ENCODE data around the gene IBTK.
"Not testable (repeated sequence)": the region's sequence is repeated elsewhere in the genome, so short reads cannot be mapped to it uniquely, and the experiment has no call there.

IBTK gene, protein sequence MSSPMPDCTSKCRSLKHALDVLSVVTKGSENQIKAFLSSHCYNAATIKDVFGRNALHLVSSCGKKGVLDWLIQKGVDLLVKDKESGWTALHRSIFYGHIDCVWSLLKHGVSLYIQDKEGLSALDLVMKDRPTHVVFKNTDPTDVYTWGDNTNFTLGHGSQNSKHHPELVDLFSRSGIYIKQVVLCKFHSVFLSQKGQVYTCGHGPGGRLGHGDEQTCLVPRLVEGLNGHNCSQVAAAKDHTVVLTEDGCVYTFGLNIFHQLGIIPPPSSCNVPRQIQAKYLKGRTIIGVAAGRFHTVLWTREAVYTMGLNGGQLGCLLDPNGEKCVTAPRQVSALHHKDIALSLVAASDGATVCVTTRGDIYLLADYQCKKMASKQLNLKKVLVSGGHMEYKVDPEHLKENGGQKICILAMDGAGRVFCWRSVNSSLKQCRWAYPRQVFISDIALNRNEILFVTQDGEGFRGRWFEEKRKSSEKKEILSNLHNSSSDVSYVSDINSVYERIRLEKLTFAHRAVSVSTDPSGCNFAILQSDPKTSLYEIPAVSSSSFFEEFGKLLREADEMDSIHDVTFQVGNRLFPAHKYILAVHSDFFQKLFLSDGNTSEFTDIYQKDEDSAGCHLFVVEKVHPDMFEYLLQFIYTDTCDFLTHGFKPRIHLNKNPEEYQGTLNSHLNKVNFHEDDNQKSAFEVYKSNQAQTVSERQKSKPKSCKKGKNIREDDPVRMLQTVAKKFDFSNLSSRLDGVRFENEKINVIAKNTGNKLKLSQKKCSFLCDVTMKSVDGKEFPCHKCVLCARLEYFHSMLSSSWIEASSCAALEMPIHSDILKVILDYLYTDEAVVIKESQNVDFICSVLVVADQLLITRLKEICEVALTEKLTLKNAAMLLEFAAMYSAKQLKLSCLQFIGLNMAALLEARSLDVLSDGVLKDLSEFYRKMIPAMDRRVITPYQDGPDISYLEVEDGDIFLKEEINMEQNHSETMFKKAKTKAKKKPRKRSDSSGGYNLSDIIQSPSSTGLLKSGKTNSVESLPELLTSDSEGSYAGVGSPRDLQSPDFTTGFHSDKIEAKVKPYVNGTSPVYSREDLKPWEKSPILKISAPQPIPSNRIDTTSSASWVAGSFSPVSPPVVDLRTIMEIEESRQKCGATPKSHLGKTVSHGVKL (N-terminal part only)

DNA sequence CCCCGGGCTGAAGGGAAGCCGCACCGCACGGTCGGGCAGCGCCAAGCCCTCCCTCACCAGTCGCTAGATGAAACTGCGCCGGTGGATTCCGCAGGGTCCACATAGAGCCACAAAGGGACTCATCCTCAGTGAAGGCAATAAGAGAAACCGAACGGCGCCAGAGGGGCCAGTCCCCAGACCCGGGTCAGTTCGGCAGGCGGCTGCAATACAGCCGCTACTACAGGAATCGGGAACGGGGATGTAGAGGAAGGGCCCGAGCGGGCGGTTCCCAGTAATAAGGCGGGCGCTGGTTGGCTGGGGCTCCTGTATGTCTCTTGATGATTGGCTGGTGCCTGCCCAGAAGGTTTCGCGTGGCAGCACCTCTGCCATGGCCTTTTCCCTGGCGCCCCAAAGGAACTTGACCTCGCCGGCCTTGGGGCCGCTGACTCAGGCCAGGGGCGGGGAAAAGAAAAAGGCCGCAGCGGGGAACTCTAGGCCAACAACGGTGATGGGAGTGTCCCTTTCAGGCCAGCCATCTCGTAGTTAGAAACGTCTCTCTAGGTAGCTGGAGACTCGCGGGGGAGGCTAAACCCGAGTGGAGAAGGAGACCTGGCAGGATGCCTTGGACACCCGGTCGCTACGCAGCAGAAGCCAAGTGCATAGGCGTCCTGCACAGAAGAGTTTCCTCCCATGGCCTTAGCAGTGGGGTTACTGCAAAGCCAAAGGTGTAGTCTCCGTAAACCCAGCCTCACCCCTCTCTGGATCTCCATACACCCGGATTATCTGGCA is at the start of gene IBTK:
TSS of gene IBTK (minus strand) at position 240 of the 768 bp plus-strand sequence. CDS start 7,258 bp downstream, outside the sequence.
- peak; percentile 79 for DNase-seq

DNA sequence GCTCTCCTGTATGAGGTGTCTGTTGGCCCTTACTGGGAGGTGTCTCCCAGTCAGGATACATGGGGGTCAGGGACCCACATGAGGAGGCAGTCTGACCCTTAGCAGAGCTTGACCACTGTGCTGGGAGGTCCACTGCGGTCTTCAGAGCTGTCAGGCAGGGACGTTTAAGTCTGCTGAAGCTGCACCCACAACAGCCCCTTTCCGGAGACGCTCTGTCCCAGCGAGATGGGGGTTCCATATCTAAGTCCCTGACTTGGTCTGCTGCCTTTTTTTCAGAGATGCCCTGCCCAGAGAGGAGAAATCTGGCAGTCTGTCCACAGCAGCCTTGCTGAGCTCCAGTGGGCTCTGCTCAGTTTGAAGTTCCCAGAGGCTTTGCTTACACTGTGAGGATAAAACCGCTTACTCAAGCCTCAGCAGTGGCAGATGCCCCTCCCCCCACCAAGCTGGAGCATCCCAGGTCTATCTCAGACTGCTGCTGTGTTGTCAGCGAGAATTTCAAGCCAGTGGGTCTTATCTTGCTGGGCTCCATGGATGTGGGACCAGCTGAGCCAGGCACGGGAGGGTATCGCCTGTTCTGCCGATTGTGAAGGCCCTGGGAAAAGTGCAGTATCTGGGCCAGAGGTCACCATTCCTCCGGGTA is 36.3 kb upstream of the IBTK start:
- no peak for DNase-seq

DNA sequence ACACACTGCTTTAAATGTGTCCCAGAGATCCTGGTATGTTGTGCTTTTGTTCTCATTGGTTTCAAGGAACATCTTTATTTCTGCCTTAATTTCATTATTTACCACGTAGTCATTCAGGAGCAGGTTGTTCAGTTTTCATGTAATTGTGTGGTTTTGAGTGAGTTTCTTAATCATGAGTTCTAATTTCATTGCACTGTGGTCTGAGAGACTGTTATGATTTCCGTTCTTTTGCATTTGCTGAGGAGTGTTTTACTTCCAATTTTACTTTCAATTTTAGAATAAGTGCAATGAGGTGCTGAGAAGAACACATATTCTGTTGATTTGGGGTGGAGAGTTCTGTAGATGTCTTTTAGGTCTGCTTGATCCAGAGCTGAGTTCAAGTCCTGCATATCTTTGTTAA is 34.0 kb upstream of the IBTK start:
- not testable (repeated sequence) for DNase-seq

DNA sequence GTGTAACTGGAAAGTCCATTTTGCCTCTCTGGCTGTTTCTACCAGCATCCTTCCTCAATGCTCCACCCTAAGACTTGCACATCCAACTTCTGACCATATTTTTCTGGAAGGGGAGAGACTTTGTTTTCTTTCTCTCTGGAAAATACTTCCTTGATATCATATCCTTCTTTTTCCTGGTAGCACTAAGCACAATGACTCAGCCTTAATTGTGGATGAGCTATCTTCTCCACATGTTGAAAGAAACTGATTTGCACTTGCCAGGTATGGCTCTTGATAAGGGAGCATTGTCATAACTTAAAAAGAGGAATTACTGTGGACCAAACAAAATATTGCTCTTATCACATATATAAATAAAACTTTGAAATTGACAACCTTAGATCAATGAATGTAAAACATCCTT is 30.1 kb upstream of the IBTK start:
- no peak for DNase-seq

DNA sequence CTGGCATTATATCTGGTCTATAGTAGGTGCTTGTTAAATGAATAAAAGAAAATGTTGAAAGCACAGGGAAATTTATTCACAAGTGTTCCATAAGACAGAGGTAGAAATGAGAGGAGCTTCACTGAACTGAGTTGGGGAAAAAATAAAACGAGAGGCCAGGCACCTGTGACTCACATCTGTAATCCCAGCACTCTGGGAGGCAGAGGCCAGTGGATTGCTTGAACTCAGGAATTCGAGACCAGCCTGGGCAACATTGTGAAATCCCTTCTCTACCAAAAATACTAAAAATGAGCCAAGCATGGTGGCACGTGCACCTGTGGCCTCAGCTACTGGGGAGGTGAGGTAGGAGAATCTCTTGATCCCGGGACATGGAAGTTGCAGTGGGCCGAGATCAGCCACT is 28.1 kb upstream of the IBTK start:
- DNase-seq, result no peak

DNA sequence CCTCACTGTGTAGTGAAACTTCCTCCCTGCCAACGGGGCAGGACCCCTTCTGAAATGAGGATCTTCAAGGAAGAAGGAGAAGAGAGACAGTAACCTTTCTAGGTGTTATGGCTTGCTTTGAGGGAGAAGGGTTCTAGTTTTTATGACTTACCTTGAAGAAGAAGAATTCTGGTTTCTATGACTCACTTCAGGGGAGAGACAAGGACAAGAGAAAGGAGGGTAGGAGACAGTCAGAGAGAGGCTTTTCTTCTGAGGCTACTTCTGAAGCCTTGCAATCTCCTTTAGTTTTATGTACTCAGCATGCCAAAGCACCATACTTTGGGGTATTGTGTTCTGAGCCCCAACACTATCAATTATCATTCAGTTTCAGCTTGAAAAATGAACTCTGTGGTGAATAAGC is 25.8 kb upstream of the IBTK start:
- DNase-seq, result no peak

DNA sequence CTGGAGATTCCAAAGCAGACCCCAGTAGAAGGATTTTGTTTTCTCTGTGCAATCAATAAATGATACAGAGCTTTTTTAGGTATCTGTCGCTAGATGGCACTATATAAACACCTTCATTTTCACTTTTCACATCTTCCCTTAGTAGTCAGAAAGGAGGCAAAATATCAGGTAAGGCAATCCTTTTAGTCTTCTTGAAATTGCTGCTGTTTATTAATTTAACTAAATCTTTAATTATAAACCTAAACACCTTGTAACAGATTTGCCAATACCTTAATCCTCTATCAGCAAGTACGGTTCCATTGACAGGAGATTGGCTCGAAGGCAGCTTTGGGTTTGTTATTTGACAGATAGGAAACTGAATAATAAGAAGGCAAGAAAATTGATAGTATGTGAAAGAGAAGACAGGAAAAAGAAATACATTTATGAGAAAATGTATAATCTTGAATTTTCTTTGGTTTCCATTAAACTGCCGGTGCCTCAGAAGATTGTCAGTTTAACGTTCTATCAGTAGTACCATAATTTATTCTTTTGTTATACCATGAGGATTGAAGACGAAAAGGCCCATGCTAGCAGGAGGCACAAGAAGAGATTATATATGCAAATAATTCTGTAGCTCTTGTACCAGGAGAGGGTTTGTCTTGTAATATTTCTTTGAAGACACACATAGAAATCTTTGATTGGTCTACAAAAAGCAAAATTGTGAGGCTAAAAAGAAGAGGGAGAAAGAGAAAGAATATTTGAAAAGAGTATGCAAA is 23.5 kb upstream of the IBTK start:
- DNase-seq, result peak; percentile 30

DNA sequence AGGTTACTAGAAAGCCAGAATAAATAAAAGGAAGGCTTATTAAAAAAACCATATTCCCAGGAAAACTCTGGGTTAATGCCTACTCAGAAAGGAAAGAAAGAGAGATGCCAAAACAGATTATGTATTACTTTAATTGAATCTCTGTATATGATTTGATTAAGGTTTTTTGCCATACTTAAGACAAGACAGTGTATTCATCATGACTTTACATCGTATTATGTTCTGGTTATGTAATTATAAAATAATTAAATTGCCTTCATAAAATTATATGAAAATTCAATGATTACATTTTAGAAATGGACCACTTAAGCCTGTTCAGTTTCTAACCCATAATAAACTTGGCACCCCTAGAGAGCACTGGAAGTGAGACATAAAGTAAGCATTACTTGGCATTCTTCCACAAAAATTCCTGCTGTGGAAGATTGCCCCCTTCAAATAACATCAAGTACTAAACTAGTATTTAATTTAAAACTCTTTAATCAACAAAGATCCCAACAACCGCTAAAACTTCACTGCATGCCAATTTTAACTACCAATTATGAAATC is 20.8 kb upstream of the IBTK start:
- no peak for DNase-seq

DNA sequence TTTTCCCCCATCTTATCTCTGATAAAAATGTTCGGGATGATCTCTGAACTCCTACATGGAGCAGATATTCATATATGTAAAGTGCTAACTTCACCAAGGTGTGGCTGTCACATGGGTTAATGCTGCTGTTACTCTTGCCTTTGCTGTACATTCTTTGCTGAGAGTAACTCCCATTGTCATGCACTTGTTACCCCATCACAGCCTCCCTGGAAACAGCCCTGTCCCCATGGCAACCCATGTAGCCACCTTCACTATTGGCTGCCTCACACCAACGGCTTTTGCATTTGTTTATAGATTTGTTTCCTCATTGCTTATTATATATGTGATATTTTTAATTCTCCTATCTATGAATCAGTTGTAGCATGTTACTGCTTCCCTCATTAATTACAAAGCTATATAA is 17.3 kb upstream of the IBTK start:
- no peak for DNase-seq

DNA sequence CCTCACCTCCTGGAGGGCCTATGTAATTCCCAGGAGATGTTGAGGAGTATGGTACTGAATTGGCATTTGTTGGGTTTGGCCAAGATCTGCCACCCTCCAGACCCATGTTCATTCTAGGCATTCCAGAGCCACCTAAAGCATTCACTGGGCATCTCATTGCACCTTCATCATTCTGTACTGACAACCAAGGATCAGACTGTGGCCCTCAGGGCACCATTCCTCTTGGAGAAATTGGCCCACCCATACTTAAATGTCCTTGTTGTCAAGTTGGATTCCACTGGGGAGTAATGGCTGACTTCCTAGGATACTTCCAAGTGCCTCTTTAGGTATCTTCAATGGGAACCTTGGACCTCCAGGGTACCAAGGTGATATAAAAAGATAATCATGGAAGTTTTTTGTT is 16.8 kb upstream of the IBTK start:
- no peak for DNase-seq

DNA sequence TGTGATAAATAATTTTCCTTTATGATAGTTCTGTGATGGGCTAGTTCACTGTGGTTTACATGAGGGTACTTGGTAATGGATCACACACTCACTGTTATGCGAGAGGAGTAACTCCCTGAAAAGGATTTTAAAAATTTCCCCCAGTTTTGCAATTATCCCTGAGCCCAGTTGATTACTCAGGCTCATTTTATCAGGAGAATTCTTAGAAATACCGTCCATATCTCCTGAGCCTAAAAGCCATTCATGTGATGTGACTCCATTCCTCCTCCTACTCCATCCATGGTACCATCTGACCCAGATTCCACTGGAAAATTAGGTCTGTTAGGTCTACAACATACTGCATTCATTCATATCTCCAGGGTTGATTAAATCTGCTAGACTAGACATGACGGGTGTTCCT is 16.4 kb upstream of the IBTK start:
- DNase-seq, result no peak

DNA sequence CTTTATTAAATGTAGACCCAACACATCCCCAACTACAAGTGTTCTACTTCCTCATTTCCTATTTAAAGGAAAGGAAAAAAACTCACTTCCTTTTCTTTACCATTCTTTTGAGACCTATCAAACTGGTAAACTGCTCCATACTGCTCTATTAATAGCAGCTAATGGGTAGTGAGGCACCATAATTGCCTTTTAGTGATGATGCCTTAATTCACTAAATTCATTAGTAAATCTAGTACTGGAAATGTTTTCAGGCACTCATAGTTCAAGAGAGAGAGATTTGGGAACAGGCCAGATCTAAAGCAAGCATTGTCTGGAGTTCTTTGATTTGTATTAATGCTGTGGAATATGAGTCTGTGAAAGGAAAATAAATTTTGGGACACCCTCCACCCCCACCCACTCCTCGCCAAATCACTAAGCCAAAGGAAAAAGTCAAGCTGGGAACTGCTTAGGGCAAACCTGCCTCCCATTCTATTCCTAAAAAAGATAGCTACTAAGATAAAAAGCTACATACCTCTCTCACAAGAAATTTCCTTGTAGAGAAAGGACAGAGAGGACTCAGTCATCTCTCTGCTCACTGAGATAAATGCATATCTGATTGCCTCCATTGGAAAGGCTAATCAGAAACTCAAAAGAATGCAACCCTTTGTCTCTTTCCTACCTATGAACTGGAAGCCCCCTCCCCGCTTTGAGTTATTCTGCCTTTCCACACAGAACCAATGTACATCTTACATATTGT is 13.6 kb upstream of the IBTK start:
- no peak for DNase-seq

DNA sequence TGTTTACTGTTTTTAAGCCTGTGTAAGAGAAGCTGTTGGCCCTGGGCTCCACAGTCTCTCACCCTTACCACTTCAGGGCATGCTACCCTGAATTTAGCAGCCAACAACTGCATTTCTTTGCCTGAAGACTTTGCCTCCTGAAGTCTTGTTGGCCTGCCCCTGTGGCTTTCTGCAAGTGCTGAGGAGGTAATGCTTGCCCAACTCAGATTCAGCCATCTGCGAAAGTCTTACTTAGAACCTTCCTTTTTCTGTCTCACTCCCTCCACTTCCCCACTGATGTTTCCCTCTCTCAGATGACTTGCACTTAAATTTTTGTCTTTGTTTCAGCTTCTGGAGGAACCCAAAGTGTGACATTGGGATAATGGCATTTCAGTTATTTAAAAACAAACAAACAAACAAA is 11.8 kb upstream of the IBTK start:
- DNase-seq, result no peak

DNA sequence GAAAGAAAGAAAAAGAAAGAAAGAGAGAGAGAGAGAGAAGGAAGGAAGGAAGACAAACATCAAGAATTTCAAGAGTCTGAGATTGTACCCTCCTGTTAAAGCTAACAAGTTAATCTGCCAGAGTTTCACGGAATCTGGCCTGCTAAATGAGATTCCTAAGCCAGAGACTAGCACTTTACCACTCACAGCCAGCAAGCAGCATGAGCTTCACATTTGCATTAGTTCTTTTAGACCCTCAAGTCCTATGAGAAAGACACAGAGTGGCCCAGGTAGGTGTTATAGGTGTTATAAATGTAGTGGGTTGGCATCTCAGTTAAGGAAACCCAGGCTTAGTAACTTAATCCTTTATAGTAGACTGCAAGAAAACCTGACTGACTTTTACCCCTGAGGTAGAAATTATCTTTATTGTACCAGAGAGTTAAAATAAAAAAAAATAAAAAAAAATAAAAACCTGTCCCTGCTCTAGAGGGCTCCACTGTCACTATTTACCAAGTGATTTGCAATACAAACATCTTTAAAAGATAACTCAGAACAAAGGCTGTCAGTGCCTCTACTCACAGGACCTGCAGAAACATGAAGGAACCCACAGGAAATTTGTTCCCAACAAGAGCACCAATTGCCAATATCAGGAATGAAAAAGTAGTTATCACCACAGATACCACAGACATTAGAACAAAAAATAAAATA is 9.7 kb upstream of the IBTK start:
- DNase-seq, result no peak

DNA sequence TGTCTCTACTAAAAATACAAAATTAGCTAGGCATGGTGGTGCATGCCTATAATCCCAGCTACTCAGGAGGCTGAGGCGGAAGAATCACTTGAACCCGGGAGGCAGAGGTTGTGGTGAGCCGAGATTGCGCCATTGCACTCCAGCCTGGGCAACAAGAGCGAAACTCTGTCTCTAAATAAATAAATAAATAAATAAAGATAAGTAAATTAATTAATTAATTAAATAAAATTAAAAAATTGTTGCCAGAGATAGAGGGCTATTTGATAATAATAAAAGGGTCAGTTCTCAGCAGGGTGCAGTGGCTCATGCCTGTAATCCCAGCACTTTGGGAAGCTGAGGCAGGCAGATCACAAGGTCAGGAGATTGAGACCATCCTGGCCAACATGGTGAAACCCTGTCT is 7.2 kb upstream of the IBTK start:
- not testable (repeated sequence) for DNase-seq

DNA sequence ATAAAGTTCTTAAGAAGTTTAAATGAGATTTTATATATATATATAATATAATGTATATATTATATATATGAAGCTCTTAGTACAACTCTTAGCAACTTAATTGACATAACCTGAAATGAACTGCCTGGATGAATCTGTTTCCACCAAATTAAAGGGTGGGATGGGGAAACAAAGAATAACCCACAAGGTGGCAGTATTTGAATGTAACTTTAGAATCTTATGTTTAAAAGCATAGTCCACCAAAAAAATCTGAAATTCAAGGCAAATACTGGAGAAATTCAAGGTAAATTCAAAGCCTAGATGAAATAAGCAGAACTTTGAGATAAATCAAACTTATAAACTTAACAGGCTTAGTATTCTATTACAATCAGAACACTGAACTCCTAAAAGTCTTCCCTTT is 4.4 kb upstream of the IBTK start:
- peak; percentile 36 for DNase-seq

DNA sequence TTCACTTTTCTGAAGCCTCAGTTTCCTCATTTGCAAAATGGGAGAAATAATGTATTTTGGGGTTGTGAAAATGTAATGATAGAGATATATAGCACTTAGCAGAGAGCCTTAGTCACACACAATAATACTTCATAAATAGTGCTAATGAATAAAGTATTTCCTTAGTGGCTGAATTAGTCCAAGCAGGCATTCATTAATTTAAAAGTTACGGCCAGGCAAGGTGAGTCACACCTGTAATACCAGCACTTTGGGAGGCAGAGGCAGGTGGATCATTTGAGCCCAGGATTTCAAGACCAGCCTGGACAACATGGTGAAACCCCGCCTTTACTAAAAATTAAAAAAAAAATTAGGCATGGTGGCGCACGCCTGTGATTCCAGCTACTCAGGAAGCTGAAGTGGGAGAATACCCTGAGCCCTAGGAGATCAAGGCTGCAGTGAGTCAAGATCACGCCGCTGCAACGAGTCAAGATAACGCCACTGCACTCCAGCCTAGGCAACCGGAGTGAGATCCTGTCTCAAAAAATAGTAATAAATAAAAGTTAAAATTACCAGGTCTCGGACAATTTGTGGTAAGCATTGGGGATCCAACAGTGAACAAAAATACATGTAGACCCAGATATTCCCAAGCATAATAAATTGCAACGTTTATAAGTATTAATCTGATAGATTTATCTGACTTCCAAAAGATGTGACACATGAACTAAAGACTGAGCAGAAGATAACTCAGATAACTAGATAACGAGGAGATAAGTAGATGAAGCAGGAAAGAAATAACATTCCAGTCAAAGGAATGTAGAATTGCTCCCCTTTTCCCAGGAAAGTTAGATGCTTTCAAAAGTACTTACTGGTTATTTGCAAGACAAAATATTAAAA is 2.1 kb upstream of the IBTK start:
- DNase-seq, result no peak

DNA sequence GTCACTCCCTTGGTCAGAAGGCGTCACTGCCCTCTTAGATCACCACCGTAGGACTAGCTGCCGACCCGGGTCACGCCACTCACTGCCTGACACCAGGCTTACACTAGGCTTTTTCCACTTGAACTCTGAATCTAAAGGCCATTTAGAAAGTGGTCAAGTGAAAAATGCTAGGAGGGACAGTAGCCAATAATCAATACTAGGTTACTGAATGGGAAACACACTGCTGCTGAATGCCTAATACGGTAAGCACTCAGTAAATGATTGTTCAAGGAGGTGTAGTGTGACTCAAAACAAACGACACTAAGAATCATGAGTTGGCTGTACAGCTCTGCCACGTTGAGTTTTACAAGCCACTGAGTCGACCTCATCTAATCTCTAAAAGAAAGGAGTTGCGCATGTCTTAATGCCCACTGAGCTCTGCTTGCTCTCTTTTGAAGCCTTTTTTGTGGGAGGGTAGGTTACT is 760 bp upstream of the IBTK start:
- no peak for DNase-seq

Data from NCI-H1436 (cell line).